ENCODE measurements around the gene SUPT3H.

SUPT3H gene

GRCh38 chr6:44829836-44830235 lies 547.9 kb downstream of the SUPT3H start:
- peak; percentile 41 for DNase-seq (ENCODE audit: low read depth)
- H3K4me3 ChIP-seq (ENCODE audit: low read depth, low read length), result no peak overlapping the region
- TF ChIP-seq CTCF (IDR thresholded peaks at IDR 0.05; ENCODE audit: insufficient read depth, low read depth, low read length, missing control alignments), result no peak

- H3K4me3 ChIP-seq (ENCODE audit: low read depth, low read length), result no peak overlapping the region
- peak; percentile 30 for DNase-seq (ENCODE audit: low read depth)
- no peak for TF ChIP-seq CTCF (IDR thresholded peaks at IDR 0.05; ENCODE audit: insufficient read depth, low read depth, low read length, missing control alignments)
Observed at GRCh38 chr6:44828780-44829179, 549.0 kb downstream of the SUPT3H start.

GRCh38 chr6:44826025-44826676 lies 551.6 kb downstream of the SUPT3H start:
- H3K4me3 ChIP-seq (ENCODE audit: low read depth, low read length), result no peak overlapping the region
- no peak for DNase-seq (ENCODE audit: low read depth)
- TF ChIP-seq CTCF (IDR thresholded peaks at IDR 0.05; ENCODE audit: insufficient read depth, low read depth, low read length, missing control alignments), result no peak

- TF ChIP-seq CTCF (IDR thresholded peaks at IDR 0.05; ENCODE audit: insufficient read depth, low read depth, low read length, missing control alignments), result no peak
- DNase-seq (ENCODE audit: low read depth), result no peak
- H3K4me3 ChIP-seq (ENCODE audit: low read depth, low read length), result no peak overlapping the region
Observed at GRCh38 chr6:44825273-44825672, 552.5 kb downstream of the SUPT3H start.

GRCh38 chr6:44824567-44824966 lies 553.2 kb downstream of the SUPT3H start:
- DNase-seq (ENCODE audit: low read depth), result no peak
- no peak for TF ChIP-seq CTCF (IDR thresholded peaks at IDR 0.05; ENCODE audit: insufficient read depth, low read depth, low read length, missing control alignments)

GRCh38 chr6:44820759-44821158 lies 557.0 kb downstream of the SUPT3H start:
- no peak for DNase-seq (ENCODE audit: low read depth)
- no peak for TF ChIP-seq CTCF (IDR thresholded peaks at IDR 0.05; ENCODE audit: insufficient read depth, low read depth, low read length, missing control alignments)
- no peak overlapping the region for H3K4me3 ChIP-seq (ENCODE audit: low read depth, low read length)

More at GRCh38 chr6:44824567-44824966, 553.2 kb downstream of the SUPT3H start:
- no peak overlapping the region for H3K4me3 ChIP-seq (ENCODE audit: low read depth, low read length)

- no peak overlapping the region for H3K4me3 ChIP-seq (ENCODE audit: low read depth, low read length)
- no peak for DNase-seq (ENCODE audit: low read depth)
- no peak for TF ChIP-seq CTCF (IDR thresholded peaks at IDR 0.05; ENCODE audit: insufficient read depth, low read depth, low read length, missing control alignments)
Observed at GRCh38 chr6:44820321-44820720, 557.4 kb downstream of the SUPT3H start.
